Measurements from ENCODE around the gene NDEL1.

DNA sequence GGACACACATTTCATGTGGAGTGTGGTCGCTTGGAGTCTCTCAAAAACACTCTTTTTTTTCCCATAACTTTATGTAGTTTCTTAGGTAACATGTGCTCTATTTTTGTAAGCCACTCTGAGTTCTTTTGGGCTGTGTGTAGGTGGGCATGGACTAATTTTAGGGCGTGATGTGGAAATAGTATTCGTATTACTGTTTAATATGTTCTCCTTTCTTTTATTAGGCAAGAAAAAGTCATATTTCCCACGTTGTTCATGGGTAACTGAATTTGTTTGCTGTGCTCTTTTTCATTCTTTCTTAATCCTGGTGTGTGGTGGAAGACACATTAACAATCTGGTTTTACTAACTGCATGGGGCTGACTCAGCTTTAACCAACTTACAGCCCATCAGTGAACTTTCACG, 27.4 kb downstream of the NDEL1 start:
- TF ChIP-seq, protein P1, sequence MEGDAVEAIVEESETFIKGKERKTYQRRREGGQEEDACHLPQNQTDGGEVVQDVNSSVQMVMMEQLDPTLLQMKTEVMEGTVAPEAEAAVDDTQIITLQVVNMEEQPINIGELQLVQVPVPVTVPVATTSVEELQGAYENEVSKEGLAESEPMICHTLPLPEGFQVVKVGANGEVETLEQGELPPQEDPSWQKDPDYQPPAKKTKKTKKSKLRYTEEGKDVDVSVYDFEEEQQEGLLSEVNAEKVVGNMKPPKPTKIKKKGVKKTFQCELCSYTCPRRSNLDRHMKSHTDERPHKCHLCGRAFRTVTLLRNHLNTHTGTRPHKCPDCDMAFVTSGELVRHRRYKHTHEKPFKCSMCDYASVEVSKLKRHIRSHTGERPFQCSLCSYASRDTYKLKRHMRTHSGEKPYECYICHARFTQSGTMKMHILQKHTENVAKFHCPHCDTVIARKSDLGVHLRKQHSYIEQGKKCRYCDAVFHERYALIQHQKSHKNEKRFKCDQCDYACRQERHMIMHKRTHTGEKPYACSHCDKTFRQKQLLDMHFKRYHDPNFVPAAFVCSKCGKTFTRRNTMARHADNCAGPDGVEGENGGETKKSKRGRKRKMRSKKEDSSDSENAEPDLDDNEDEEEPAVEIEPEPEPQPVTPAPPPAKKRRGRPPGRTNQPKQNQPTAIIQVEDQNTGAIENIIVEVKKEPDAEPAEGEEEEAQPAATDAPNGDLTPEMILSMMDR (IDR thresholded peaks at IDR 0.05; ENCODE audit: insufficient read depth, low read length, poor library complexity, severe bottlenecking) = no peak
- TF ChIP-seq EZH2phosphoT487 (conservative IDR thresholded peaks at IDR 0.05; ENCODE audit: low read length) = no peak

Measured in SU-DHL-6 (cell line).